ENCODE measurements around the gene ZBTB3. TPM values are rescaled to one million over a fixed set of nuclear protein-coding genes. Genes with fewer than 3 reads are reported as not detected.

ZBTB3 gene
- total and polyA plus RNA-seq, 2 donors (not counting 1 experiment from before 2014, with no cell fraction given), result 6.2 to 14.4 TPM

GRCh38 chr11:62787005-62787759 lies 33.2 kb upstream of the ZBTB3 start, which contains the start of gene TMEM179B:
TMEM179B (plus strand) TSS chr11:62787402; CDS start chr11:62787432, 30 bp downstream.
- no peaks in the 10 kb centered on the region for H3K27me3 ChIP-seq (ENCODE audit: control insufficient read depth, insufficient read depth, low read length)
- H3K9ac ChIP-seq (ENCODE audit: insufficient read depth, low read length), result peak within 1 kb of the TSS; percentile 89
- peak; percentile 97 to 98 for DNase-seq (ENCODE audit: low read depth in 2 of 2)
- peak within 1 kb of the TSS; percentile 59 for H2AFZ ChIP-seq (ENCODE audit: low read length)
- peaks cover 39% of the 10 kb centered on the region for H3K79me2 ChIP-seq (ENCODE audit: control insufficient read depth, insufficient read depth, low read length)
- no peaks in the 10 kb centered on the region for H3K9me3 ChIP-seq (ENCODE audit: control insufficient read depth, insufficient read depth, low read depth, low read length)
- H3K4me2 ChIP-seq (ENCODE audit: extremely low read depth, insufficient read depth, low read length), result peak within 1 kb of the TSS; percentile 98
- peak within 1 kb of the TSS; percentile 93 for H3K27ac ChIP-seq (ENCODE audit: insufficient read depth, low read length)
- TF ChIP-seq EZH2 (IDR thresholded peaks at IDR 0.05; ENCODE audit: low read length, missing control alignments) (no peak), CTCF (conservative IDR thresholded peaks at IDR 0.05 in 1 of 2, IDR thresholded peaks at IDR 0.05 in 1 of 2; ENCODE audit: low read depth in 1 of 2, low read length in 2 of 2) (peak; percentile 58 to 59)
- H3K4me3 ChIP-seq (replicated peaks in 1 of 4; ENCODE audit: control extremely low read depth in 1 of 4, insufficient read depth in 1 of 4, low read depth in 3 of 4, low read length in 4 of 4), result peak within 1 kb of the TSS; percentile 87 to 99 (median 98)
- H3K4me1 ChIP-seq (ENCODE audit: control insufficient read depth, extremely low read depth, insufficient read depth, low read length), result peaks cover 16% of the 10 kb centered on the region
- peaks cover 11% of the 10 kb centered on the region for H3K36me3 ChIP-seq (ENCODE audit: control insufficient read depth, insufficient read depth, low read length)
- no peaks in the 10 kb centered on the region for H4K20me1 ChIP-seq (ENCODE audit: control insufficient read depth, extremely low read depth, insufficient read depth, low read length)

DNA sequence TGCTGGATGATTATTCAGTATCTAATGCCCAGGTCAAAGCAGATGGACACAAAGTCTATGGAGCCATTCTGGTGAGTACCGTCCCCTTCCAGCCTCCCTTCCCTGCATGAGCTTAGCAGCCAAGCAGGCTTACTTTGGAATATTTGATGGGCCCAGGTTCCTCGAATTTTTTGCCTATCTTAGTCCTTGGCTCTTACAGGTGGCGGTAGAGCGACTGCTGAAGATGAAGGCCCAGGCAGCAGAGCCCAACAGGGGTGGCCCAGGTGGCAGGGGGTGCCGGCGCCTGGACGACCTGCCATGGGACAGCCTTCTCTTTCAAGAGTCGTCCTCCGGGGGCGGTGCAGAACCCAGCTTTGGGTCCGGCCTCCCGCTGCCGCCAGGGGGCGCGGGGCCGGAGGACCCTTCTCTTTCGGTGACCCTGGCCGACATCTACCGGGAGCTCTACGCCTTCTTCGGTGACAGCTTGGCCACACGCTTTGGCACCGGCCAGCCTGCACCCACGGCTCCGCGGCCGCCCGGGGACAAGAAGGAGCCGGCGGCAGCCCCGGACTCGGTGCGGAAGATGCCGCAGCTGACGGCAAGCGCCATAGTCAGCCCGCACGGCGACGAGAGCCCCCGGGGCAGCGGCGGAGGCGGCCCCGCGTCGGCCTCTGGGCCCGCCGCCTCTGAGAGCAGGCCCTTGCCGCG lies 32.5 kb upstream of the ZBTB3 start:
- Histone ChIP-seq H3K4me1 (ENCODE audit: control insufficient read depth, extremely low read depth, insufficient read depth, low read length) (peaks cover 14% of the 10 kb centered on the region), H4K20me1 (ENCODE audit: control insufficient read depth, extremely low read depth, insufficient read depth, low read length) (no peaks in the 10 kb centered on the region), H3K27ac (ENCODE audit: insufficient read depth, low read length) (peak overlapping the region; percentile 93), H3K79me2 (ENCODE audit: control insufficient read depth, insufficient read depth, low read length) (peaks cover 36% of the 10 kb centered on the region), H2AFZ (ENCODE audit: low read length) (peak overlapping the region; percentile 24), H3K4me2 (ENCODE audit: extremely low read depth, insufficient read depth, low read length) (peak overlapping the region; percentile 98), H3K9me3 (ENCODE audit: control insufficient read depth, insufficient read depth, low read depth, low read length) (no peaks in the 10 kb centered on the region), H3K27me3 (ENCODE audit: control insufficient read depth, insufficient read depth, low read length) (no peaks in the 10 kb centered on the region), H3K4me3 (replicated peaks in 1 of 4; ENCODE audit: control extremely low read depth in 1 of 4, insufficient read depth in 1 of 4, low read depth in 3 of 4, low read length in 4 of 4) (peak overlapping the region; percentile 53 to 99 (median 92)), H3K36me3 (ENCODE audit: control insufficient read depth, insufficient read depth, low read length) (peaks cover 12% of the 10 kb centered on the region), H3K9ac (ENCODE audit: insufficient read depth, low read length) (peak overlapping the region; percentile 89)
- peak; percentile 68 to 78 for DNase-seq (ENCODE audit: low read depth in 2 of 2)
- TF ChIP-seq EZH2 (IDR thresholded peaks at IDR 0.05; ENCODE audit: low read length, missing control alignments), result no peak
- TF ChIP-seq CTCF (conservative IDR thresholded peaks at IDR 0.05 in 1 of 2, IDR thresholded peaks at IDR 0.05 in 1 of 2; ENCODE audit: low read depth in 1 of 2, low read length in 2 of 2), result peak; percentile 89 to 92

GRCh38 chr11:62782753-62783152 lies 28.8 kb upstream of the ZBTB3 start:
- no peak overlapping the region for H3K9ac ChIP-seq (ENCODE audit: insufficient read depth, low read length)
- no peak overlapping the region for H2AFZ ChIP-seq (ENCODE audit: low read length)
- peaks cover 5% of the 10 kb centered on the region for H3K4me1 ChIP-seq (ENCODE audit: control insufficient read depth, extremely low read depth, insufficient read depth, low read length)
- no peak for DNase-seq (ENCODE audit: low read depth in 2 of 2)
- no peaks in the 10 kb centered on the region for H3K27me3 ChIP-seq (ENCODE audit: control insufficient read depth, insufficient read depth, low read length)
- no peak overlapping the region for H3K4me3 ChIP-seq (replicated peaks in 1 of 4; ENCODE audit: control extremely low read depth in 1 of 4, insufficient read depth in 1 of 4, low read depth in 3 of 4, low read length in 4 of 4)
- peaks cover 12% of the 10 kb centered on the region for H3K36me3 ChIP-seq (ENCODE audit: control insufficient read depth, insufficient read depth, low read length)
- no peak overlapping the region for H3K4me2 ChIP-seq (ENCODE audit: extremely low read depth, insufficient read depth, low read length)
- H3K9me3 ChIP-seq (ENCODE audit: control insufficient read depth, insufficient read depth, low read depth, low read length), result no peaks in the 10 kb centered on the region
- H3K79me2 ChIP-seq (ENCODE audit: control insufficient read depth, insufficient read depth, low read length), result peaks cover 5% of the 10 kb centered on the region
- TF ChIP-seq CTCF (conservative IDR thresholded peaks at IDR 0.05 in 1 of 2, IDR thresholded peaks at IDR 0.05 in 1 of 2; ENCODE audit: low read depth in 1 of 2, low read length in 2 of 2), result no peak
- no peak for TF ChIP-seq EZH2 (IDR thresholded peaks at IDR 0.05; ENCODE audit: low read length, missing control alignments)
- H3K27ac ChIP-seq (ENCODE audit: insufficient read depth, low read length), result no peak overlapping the region
- no peaks in the 10 kb centered on the region for H4K20me1 ChIP-seq (ENCODE audit: control insufficient read depth, extremely low read depth, insufficient read depth, low read length)

All from fibroblast of lung (primary cell).